NCI-H748 treated with DMSO at 0.1 percent for 48 hours (cell line): ENCODE results near the gene STK10.

Source experiments
- DNase-seq: peaks from one replicate; lab custom pipeline; 2025; lab: John Stamatoyannopoulos, UW

The STK10 gene

GRCh38 chr5:172007175-172008110, 180.6 kb downstream of the STK10 start:
- no peak for DNase-seq

GRCh38 chr5:172006321-172007174, 181.5 kb downstream of the STK10 start, which contains the start of gene FBXW11:
FBXW11 (minus strand) TSS chr5:172006638; CDS start chr5:172006502, 136 bp downstream.
- DNase-seq = peak; percentile 87

- DNase-seq = peak; percentile 11
These were observed 182.2 kb downstream of the STK10 start for GRCh38 chr5:172005708-172006320.

- DNase-seq = no peak
These were observed 183.2 kb downstream of the STK10 start for GRCh38 chr5:172004824-172005237.

GRCh38 chr5:172003746-172004145, 184.3 kb downstream of the STK10 start:
- DNase-seq = no peak

- DNase-seq = no peak
These were observed 185.0 kb downstream of the STK10 start for GRCh38 chr5:172002840-172003512.

- no peak for DNase-seq
These were observed 185.7 kb downstream of the STK10 start for GRCh38 chr5:172002310-172002709.

- DNase-seq = no peak
These were observed 188.1 kb downstream of the STK10 start for GRCh38 chr5:171999877-172000276.

GRCh38 chr5:171999100-171999499, 188.9 kb downstream of the STK10 start:
- DNase-seq = no peak

- DNase-seq = no peak
These were observed 191.0 kb downstream of the STK10 start for GRCh38 chr5:171997011-171997410.

GRCh38 chr5:171992813-171993212, 195.2 kb downstream of the STK10 start:
- DNase-seq = no peak

GRCh38 chr5:171992305-171992704, 195.7 kb downstream of the STK10 start:
- no peak for DNase-seq
